MG63 (cell line): ENCODE measurements around the gene SULT1C2. TPM values are rescaled to one million over a fixed set of nuclear protein-coding genes. Genes with fewer than 3 reads are reported as not detected.
"Not testable (repeated sequence)": the region's sequence is repeated elsewhere in the genome, so short reads cannot be mapped to it uniquely, and the experiment has no call there.

Experiments used
- DNase-seq: peaks from one replicate; pipeline ENCODE4 v3.0.0-alpha.2; 2020
- H3K27me3 ChIP-seq: fragments of 250-450 bp; sonication (Bioruptor Pico); 2 replicates; pipeline ENCODE4 v1.5.1; 2020; ENCODE audit warnings: mild to moderate bottlenecking, moderate library complexity
- H3K36me3 ChIP-seq: fragments of 250-450 bp; sonication (Bioruptor Pico); 2 replicates; pipeline ENCODE4 v1.5.1; 2020; ENCODE audit warnings: mild to moderate bottlenecking, moderate library complexity
- H3K4me3 ChIP-seq: fragments of 250-450 bp; sonication (Bioruptor Pico); 2 replicates; pipeline ENCODE4 v1.5.1; 2020; ENCODE audit warnings: mild to moderate bottlenecking, moderate library complexity
- H3K9me3 ChIP-seq: fragments of 250-450 bp; sonication (Bioruptor Pico); 2 replicates; pipeline ENCODE4 v1.5.1; 2020; ENCODE audit warnings: mild to moderate bottlenecking, moderate library complexity
- total RNA-seq: library from RNA; depleted of rRNA; stranded (reverse); fragments of >200 nt; shearing (Covaris generic); gene quantifications from 2 replicates; pipeline ENCODE4 v1.2.3, GENCODE V29; 2014; ENCODE audit warnings: low replicate concordance

The SULT1C2 gene
- total RNA-seq, 1 experiment from 2014 or later, result not detected

DNA sequence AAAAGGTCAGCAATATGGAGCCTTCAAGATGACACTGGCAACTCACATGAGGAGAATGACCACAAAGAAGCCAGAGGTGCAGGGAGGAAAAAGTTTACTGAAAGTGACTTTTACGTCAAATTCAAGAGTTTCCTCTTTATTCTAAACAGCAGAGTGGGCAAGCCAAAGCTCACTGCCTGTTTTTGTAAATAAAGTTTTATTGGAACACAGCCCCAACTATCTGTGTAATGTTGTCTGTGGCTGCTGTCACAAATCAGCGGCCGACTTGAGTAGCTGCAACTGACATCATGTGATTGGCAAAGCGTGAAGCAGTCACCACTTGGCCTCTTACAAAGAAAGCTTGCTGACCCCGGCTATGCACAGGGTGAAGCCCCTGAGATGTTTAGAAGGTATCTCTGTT is 9.2 kb upstream of the SULT1C2 start:
- no peak for DNase-seq
- H3K27me3 ChIP-seq, result no peaks in the 10 kb centered on the region
- H3K4me3 ChIP-seq, result no peak overlapping the region
- no peaks in the 10 kb centered on the region for H3K9me3 ChIP-seq
- H3K36me3 ChIP-seq, result no peaks in the 10 kb centered on the region

DNA sequence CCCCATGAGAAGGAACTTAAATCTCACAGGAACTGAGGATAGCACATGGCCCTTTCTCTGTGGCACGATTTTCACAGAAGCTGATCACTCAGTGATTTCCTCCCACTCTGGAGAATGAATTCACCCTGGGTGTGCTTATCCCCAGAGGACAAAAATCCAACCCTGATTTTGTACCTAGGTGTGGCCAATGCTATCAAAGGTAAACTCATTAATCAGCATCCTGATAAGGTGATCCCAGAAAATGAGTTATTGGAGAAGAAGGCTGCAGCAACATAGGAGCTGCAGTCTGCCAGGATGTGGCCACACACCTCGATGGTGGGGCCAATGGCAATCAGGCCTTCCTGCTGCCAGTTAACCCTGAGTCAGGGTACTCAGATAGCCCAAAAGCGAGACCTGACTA is 8.2 kb upstream of the SULT1C2 start:
- DNase-seq, result no peak
- no peak overlapping the region for H3K4me3 ChIP-seq
- no peaks in the 10 kb centered on the region for H3K9me3 ChIP-seq
- no peaks in the 10 kb centered on the region for H3K36me3 ChIP-seq
- no peaks in the 10 kb centered on the region for H3K27me3 ChIP-seq

DNA sequence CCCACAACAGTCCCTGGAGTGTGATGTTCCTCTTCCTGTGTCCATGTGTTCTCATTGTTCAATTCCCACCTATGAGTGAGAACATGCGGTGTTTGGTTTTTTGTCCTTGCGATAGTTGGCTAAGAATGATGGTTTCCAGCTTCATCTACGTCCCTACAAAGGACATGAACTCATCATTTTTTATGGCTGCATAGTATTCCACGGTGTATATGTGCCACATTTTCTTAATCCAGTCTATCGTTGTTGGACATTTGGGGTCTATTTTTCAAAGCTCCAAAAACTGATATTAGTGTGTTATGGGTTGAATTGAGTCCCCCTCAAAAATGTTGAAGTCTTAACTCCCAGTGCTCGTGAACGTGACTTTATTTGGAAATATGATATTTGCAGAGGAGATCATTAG is 4.1 kb upstream of the SULT1C2 start:
- not testable (repeated sequence) for H3K9me3 ChIP-seq, H3K36me3 ChIP-seq, DNase-seq, H3K4me3 ChIP-seq, H3K27me3 ChIP-seq

GRCh38 chr2:108285616-108286015 is 3.1 kb upstream of the SULT1C2 start:
- H3K27me3 ChIP-seq, result no peaks in the 10 kb centered on the region
- H3K4me3 ChIP-seq, result no peak overlapping the region
- DNase-seq, result no peak
- H3K36me3 ChIP-seq, result no peaks in the 10 kb centered on the region
- H3K9me3 ChIP-seq, result no peaks in the 10 kb centered on the region

DNA sequence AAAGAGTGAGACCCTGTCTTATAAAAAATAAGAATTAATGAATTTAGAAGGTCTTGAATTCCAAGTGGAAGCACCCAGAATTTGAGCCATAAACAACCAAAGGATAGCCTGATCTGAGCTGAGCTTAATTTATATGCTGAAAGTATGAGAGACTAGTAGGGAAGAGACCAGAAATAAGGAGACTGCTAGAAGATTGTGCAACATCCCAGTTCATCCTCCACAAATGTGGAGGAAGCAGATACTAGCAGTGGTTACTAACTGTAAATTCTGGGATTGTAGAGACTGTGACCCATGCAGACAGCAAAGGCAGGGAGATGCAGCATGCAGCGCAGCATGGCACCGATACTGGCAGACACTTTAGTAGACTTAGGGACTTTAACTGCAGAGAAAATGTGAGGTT is 1.5 kb upstream of the SULT1C2 start:
- no peak for DNase-seq
- no peaks in the 10 kb centered on the region for H3K9me3 ChIP-seq
- no peaks in the 10 kb centered on the region for H3K27me3 ChIP-seq
- no peak overlapping the region for H3K4me3 ChIP-seq
- H3K36me3 ChIP-seq, result no peaks in the 10 kb centered on the region

DNA sequence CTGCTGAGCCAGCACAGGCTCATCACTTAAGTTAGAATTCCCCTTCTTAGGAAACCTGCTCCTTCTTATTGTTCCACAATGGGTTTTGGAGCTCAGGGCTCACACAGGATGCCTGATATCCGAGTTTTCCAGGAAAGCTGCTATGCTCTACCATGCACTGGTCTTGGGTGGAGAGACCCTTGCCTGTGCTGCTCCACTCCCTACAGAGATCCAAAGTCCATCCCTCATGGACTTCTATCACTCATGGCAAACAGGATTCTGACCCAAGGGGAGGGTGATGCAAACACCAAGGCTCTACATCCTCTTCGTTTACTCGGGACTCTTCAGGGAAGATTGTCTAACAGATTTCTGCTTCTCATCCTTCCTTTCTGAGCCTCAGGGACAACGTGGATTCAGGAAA is 5.2 kb downstream of the SULT1C2 start:
- Histone ChIP-seq H3K4me3 (no peak overlapping the region), H3K27me3 (no peaks in the 10 kb centered on the region), H3K9me3 (no peaks in the 10 kb centered on the region), H3K36me3 (no peaks in the 10 kb centered on the region)
- no peak for DNase-seq

DNA sequence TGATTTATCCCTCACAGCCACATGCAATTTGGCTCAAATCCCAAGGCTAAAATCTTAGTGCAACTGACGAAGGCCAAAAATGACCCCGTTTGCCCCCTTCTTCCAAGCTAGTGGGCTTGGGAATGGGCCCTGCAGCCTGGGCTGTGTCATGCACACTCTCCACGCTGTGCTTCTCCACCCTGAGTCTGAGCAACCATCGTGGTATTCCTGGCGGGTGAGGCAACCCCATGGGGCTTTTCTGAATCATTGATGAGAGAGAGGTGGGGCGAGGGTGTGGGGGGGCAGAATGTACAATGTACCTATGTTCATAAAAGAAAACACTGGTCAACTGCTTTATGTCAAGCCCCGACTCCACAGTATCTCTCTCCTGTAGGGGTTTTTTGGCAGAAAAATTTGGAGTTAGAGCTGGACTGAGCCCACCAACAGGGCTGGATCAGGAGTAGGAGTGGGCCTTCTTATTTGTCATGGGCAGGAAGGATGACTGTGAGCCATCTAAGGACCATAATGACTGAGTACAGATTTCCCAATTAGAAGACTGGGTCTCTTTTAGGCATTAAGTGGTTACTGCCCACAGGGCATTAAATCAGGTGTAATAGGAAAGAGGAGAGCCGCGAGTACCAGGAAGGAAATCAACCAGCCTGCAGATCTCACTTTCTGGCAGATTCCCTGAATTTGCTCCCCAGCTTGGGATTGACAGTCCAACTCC is 8.9 kb downstream of the SULT1C2 start:
- no peak overlapping the region for H3K4me3 ChIP-seq
- H3K36me3 ChIP-seq, result no peaks in the 10 kb centered on the region
- H3K27me3 ChIP-seq, result no peaks in the 10 kb centered on the region
- H3K9me3 ChIP-seq, result no peaks in the 10 kb centered on the region
- peak; percentile 53 for DNase-seq

- Histone ChIP-seq H3K4me3 (no peak overlapping the region), H3K9me3 (no peaks in the 10 kb centered on the region), H3K36me3 (no peaks in the 10 kb centered on the region), H3K27me3 (no peaks in the 10 kb centered on the region)
- DNase-seq, result no peak
Observed at GRCh38 chr2:108301558-108301957, 12.9 kb downstream of the SULT1C2 start.

DNA sequence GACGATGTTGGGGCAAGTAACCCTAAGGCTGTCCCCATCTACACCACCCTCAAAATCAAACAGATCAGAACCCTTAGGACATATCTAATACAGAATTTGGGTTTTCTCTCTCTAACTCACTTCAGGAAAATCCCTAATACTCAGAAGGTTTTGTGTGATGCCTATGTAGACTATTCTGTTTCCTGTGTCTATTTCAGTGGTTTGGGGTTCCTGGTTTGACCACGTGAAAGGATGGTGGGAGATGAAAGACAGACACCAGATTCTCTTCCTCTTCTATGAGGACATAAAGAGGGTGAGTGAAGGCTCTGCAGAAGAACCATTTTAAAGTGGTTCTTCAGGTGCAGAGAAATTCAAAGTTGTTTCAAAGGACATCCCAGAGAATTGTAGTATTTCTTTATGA is 16.3 kb downstream of the SULT1C2 start:
- H3K9me3 ChIP-seq, result no peaks in the 10 kb centered on the region
- DNase-seq, result no peak
- no peak overlapping the region for H3K4me3 ChIP-seq
- H3K36me3 ChIP-seq, result no peaks in the 10 kb centered on the region
- no peaks in the 10 kb centered on the region for H3K27me3 ChIP-seq

DNA sequence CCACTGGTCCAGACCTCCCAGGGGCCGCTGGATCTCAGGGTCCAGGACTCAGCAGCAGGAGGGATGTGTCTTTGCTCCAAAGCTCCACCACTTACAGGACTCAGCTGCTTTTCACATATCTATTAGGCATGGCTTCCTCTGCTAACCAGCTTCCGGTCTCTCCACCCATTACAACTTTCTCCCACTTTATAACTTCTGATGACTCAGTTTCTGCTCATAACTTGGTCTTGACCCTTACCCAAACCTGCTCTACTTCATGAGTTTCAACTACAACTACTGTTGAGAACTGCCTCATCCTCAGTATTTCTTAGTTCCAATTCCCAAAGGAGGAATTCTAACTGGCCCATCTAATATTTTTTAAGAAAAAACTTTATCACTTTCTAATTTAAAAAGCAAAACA is 17.2 kb downstream of the SULT1C2 start:
- no peaks in the 10 kb centered on the region for H3K36me3 ChIP-seq
- DNase-seq, result no peak
- H3K9me3 ChIP-seq, result no peaks in the 10 kb centered on the region
- H3K27me3 ChIP-seq, result no peaks in the 10 kb centered on the region
- H3K4me3 ChIP-seq, result no peak overlapping the region

DNA sequence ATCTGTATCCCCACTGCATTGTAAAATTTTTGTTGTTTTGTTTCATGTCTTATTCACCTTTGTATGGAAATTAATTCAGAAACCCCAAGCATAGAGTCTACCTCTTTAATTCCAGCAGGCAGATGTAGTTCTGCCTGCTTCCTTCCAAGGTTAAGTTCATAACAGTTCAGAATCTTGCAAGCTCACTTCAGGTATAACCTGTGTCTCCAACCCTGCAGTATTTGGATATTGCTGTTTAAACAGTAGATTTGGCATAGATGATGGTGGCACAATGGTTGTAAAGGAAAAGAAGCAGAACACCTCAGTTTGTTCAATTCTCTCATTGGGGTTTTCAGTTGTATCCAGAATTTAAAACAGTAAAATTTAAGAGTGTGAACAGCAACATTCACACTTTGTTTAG is 21.2 kb downstream of the SULT1C2 start:
- no peak for DNase-seq
- no peaks in the 10 kb centered on the region for H3K9me3 ChIP-seq
- no peak overlapping the region for H3K4me3 ChIP-seq
- H3K27me3 ChIP-seq, result no peaks in the 10 kb centered on the region
- no peaks in the 10 kb centered on the region for H3K36me3 ChIP-seq

GRCh38 chr2:108314586-108315296 is 26.0 kb downstream of the SULT1C2 start:
- Histone ChIP-seq H3K36me3 (no peaks in the 10 kb centered on the region), H3K9me3 (no peaks in the 10 kb centered on the region), H3K27me3 (no peaks in the 10 kb centered on the region), H3K4me3 (no peak overlapping the region)
- no peak for DNase-seq

- Histone ChIP-seq H3K4me3 (no peak overlapping the region), H3K36me3 (no peaks in the 10 kb centered on the region), H3K9me3 (no peaks in the 10 kb centered on the region), H3K27me3 (no peaks in the 10 kb centered on the region)
- DNase-seq, result no peak
Observed at GRCh38 chr2:108315444-108315934, 26.8 kb downstream of the SULT1C2 start.

DNA sequence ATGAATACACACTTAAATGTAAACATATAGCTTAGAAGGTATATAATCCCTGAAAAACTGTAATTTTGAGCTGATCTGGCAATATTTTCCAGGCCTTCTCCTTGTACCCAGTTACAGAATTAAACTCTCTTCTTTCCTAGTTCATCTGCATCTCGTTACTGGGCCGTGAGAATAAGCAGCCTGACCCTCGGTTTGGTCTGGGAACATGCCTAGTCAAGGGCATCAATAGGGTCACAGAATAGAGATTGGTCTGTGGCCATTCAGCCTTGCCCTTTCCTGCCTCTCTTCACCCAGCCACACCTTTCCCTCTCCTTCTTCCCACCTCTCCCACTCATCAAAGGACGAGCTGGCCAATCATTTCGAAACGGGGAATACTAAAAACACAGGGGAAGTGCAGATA is 27.3 kb downstream of the SULT1C2 start:
- Histone ChIP-seq H3K36me3 (no peaks in the 10 kb centered on the region), H3K27me3 (no peaks in the 10 kb centered on the region), H3K9me3 (no peaks in the 10 kb centered on the region), H3K4me3 (no peak overlapping the region)
- DNase-seq, result no peak

GRCh38 chr2:108316461-108317258 is 28.0 kb downstream of the SULT1C2 start:
- no peak overlapping the region for H3K4me3 ChIP-seq
- H3K27me3 ChIP-seq, result no peaks in the 10 kb centered on the region
- peak; percentile 3 for DNase-seq
- H3K9me3 ChIP-seq, result no peaks in the 10 kb centered on the region
- H3K36me3 ChIP-seq, result no peaks in the 10 kb centered on the region

- H3K27me3 ChIP-seq, result no peaks in the 10 kb centered on the region
- H3K4me3 ChIP-seq, result no peak overlapping the region
- no peaks in the 10 kb centered on the region for H3K9me3 ChIP-seq
- H3K36me3 ChIP-seq, result no peaks in the 10 kb centered on the region
- DNase-seq, result no peak
Observed at GRCh38 chr2:108320326-108320922, 31.7 kb downstream of the SULT1C2 start.

- no peaks in the 10 kb centered on the region for H3K36me3 ChIP-seq
- H3K27me3 ChIP-seq, result no peaks in the 10 kb centered on the region
- H3K9me3 ChIP-seq, result no peaks in the 10 kb centered on the region
- H3K4me3 ChIP-seq, result no peak overlapping the region
- DNase-seq, result peak; percentile 52
Observed at GRCh38 chr2:108323619-108324018, 34.9 kb downstream of the SULT1C2 start.
